ENCODE data around the gene CSTF2T.

DNA sequence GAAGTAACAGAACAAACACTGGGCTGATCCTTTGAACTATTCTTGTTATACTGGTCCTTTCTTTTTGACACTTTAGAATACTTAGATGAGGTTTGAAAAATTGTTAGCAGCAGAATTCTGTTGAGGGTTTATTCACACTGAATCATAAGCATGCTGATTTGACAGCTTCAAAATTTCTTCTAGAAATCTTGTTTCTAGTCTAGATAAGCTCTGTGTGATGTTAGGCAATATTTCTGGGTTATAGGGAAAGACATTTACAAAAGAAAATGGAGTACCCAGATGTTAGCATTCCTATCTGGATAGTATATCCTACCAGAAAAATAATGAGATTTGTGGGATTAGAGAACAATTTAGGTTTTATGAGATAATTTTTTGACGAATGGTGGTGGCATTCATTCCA lies 12.1 kb downstream of the CSTF2T start:
- TF ChIP-seq, protein P1, sequence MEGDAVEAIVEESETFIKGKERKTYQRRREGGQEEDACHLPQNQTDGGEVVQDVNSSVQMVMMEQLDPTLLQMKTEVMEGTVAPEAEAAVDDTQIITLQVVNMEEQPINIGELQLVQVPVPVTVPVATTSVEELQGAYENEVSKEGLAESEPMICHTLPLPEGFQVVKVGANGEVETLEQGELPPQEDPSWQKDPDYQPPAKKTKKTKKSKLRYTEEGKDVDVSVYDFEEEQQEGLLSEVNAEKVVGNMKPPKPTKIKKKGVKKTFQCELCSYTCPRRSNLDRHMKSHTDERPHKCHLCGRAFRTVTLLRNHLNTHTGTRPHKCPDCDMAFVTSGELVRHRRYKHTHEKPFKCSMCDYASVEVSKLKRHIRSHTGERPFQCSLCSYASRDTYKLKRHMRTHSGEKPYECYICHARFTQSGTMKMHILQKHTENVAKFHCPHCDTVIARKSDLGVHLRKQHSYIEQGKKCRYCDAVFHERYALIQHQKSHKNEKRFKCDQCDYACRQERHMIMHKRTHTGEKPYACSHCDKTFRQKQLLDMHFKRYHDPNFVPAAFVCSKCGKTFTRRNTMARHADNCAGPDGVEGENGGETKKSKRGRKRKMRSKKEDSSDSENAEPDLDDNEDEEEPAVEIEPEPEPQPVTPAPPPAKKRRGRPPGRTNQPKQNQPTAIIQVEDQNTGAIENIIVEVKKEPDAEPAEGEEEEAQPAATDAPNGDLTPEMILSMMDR (IDR thresholded peaks at IDR 0.05; ENCODE audit: low read depth, low read length): no peak
- no peak for TF ChIP-seq EZH2phosphoT487 (IDR thresholded peaks at IDR 0.05; ENCODE audit: low read depth)
